ENCODE measurements around the gene TECPR1. TPM values are rescaled to one million over a fixed set of nuclear protein-coding genes. Genes with fewer than 3 reads are reported as not detected.

Gene TECPR1
- total RNA-seq, 4 donors from 2014 or later: 33.8 to 74.1 (median 44.1) TPM

DNA sequence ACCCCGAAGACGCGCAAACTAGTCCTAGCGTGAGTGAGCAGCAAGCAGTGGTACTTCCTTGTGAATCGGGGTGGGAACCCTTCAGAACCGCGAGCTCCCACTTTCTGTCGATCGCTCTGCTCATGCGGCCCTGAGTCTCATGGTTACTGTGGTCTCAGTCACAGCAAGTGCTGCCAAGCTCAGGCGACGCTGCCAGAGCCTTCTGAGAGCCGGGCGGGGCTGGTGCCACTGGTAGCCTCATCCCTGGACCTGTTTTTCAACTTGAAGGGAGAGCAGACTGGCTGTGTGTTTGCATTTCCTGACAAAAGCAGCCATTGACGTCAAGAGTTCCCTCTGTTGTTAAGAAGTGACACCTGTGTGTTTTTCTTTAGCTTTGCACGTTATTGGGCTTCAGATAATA is 73.7 kb downstream of the TECPR1 start:
- no peak for TF ChIP-seq POLR2A (IDR thresholded peaks at IDR 0.05)
- TF ChIP-seq, protein P1, sequence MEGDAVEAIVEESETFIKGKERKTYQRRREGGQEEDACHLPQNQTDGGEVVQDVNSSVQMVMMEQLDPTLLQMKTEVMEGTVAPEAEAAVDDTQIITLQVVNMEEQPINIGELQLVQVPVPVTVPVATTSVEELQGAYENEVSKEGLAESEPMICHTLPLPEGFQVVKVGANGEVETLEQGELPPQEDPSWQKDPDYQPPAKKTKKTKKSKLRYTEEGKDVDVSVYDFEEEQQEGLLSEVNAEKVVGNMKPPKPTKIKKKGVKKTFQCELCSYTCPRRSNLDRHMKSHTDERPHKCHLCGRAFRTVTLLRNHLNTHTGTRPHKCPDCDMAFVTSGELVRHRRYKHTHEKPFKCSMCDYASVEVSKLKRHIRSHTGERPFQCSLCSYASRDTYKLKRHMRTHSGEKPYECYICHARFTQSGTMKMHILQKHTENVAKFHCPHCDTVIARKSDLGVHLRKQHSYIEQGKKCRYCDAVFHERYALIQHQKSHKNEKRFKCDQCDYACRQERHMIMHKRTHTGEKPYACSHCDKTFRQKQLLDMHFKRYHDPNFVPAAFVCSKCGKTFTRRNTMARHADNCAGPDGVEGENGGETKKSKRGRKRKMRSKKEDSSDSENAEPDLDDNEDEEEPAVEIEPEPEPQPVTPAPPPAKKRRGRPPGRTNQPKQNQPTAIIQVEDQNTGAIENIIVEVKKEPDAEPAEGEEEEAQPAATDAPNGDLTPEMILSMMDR (IDR thresholded peaks at IDR 0.05): no peak
- no peak for DNase-seq
- Histone ChIP-seq H3K4me3 (no peak overlapping the region), H3K4me1 (no peaks in the 10 kb centered on the region), H3K9me3 (no peaks in the 10 kb centered on the region), H3K27me3 (no peaks in the 10 kb centered on the region), H3K27ac (no peak overlapping the region), H3K36me3 (peaks cover 0 to 42% (median 0%) of the 10 kb centered on the region in 3 donors)

DNA sequence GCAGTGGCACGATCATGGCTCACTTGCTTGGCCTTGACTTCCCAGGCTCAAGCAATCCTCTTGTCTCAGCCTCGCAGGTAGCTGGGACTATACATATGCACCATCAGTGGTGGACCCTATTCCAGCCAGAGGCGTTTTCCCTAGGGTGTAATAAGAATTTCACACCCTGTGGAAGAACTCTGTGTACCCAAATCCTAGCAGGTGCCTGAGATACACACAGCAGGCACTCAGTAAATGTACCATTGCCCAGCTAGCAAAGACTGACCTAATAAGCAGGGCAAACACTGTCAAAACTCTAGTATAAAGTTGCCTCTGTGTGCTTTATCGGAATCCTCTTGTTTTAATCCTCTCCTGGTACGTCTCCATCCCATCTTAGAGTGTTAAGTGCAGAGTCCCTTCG is 74.5 kb downstream of the TECPR1 start:
- no peak for DNase-seq
- Histone ChIP-seq H3K4me1 (no peaks in the 10 kb centered on the region), H3K27ac (no peak overlapping the region), H3K9me3 (no peaks in the 10 kb centered on the region), H3K36me3 (peaks cover 0 to 47% (median 0%) of the 10 kb centered on the region in 3 donors), H3K27me3 (no peaks in the 10 kb centered on the region), H3K4me3 (no peak overlapping the region)
- TF ChIP-seq POLR2A (IDR thresholded peaks at IDR 0.05): no peak
- TF ChIP-seq, protein P1 (IDR thresholded peaks at IDR 0.05): no peak

DNA sequence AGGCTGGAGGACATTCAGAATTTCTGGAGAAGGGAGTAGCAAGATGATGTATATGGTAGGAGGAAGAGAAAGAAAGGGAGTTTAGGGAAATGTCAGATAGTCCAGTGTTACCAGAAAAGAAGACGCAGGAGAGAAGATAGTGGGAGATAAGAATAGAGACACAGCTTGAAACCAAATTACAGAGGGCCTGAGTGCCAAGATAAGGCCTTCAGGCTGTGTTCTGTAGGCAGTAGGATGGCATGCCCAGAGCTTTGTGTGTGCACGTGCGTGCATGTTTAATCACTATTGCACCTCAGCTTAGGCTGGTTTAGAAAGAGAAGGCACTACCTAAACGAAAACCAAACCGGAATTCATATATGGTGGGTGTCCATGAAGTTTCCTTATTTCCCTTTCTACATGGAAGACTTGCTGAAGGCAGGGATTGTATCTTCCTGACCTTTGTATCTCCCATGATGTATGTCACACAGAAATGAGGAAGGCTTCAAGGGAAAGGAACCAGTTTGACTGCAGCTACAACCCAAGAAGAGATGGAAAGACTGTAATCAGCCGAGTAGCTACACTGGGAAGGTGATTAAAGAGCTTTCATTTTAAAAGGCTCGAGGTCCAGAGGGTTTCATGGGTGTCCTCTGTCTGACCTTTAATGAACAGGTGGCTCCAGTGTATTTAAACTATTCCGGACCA is 76.6 kb downstream of the TECPR1 start:
- DNase-seq: no peak
- H3K36me3 ChIP-seq: peaks cover 0 to 58% (median 0%) of the 10 kb centered on the region in 3 donors
- TF ChIP-seq, protein P1 (IDR thresholded peaks at IDR 0.05): no peak
- no peak for TF ChIP-seq POLR2A (IDR thresholded peaks at IDR 0.05)
- no peaks in the 10 kb centered on the region for H3K27me3 ChIP-seq
- H3K4me1 ChIP-seq: no peaks in the 10 kb centered on the region
- H3K9me3 ChIP-seq: no peaks in the 10 kb centered on the region
- H3K4me3 ChIP-seq: no peak overlapping the region
- H3K27ac ChIP-seq: no peak overlapping the region

DNA sequence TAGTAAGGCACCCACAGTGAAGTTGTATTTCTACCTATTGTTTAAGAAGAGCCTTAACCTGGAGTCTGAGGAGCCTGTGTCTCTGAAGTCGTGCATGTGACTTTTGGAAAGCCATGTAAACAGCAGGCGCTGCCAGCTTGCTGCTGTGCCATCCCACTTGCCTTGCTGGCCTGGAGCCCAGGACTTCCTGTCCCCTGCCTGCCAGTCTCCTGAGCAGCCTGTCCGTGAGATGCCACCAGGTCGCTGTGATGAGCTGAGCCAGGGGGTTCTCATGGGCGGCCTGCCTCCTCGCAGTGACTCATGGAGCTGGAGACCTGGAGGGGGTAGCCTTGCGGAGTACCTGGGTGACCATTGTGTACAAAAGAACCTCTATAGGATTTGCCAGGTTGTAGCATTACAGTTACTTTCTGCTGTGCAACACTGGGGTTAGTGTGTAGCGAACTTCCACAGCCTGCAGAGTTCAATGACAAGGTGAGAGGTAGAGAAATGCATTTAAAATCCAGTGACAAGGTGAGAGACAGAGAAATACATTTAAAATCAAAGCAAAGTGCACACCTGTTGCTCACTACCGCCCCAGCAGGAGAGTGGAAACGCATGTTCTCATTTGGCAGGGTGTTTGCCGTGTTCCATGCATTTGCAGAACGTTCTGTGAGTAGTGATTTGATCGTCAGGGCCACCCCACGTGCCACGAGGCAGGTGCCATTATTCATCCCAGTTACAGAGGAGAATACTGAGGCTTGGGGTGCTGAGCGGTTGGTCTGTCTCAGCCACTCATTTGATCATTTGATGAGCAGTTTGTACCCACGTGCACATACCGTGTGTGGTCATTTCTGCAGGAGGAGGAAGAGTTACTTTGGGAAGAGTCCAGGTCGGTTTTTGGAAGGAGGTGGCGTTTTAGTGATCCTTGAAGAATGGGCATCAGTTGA is 77.4 kb downstream of the TECPR1 start:
- H3K4me1 ChIP-seq: no peaks in the 10 kb centered on the region
- H3K4me3 ChIP-seq: no peak overlapping the region
- H3K27ac ChIP-seq: no peak overlapping the region
- peaks cover 0 to 58% (median 0%) of the 10 kb centered on the region in 3 donors for H3K36me3 ChIP-seq
- no peak for DNase-seq
- H3K27me3 ChIP-seq: no peaks in the 10 kb centered on the region
- no peaks in the 10 kb centered on the region for H3K9me3 ChIP-seq
- TF ChIP-seq, protein P1 (IDR thresholded peaks at IDR 0.05): no peak
- TF ChIP-seq POLR2A (IDR thresholded peaks at IDR 0.05): no peak

DNA sequence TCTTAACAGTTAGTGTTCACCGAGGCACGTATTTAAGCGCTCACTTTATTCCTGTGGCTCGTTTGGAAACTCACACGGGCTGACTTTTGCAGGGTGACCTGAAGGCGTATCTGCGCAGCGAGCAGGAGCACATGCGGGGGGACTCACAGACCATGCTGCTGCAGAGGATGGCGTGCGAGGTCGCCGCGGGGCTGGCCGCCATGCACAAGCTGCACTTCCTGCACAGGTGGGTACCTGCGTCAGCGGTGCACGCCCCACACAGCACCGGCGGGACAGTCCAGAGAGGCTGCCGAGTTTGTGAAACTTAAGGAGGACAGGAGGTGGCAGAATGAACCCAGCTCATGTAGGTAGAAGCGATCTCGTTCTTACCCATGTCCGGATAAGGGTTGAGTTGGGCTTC is 80.6 kb downstream of the TECPR1 start:
- Histone ChIP-seq H3K27ac (no peak overlapping the region), H3K4me1 (no peaks in the 10 kb centered on the region), H3K4me3 (no peak overlapping the region), H3K36me3 (peaks cover 0 to 42% (median 0%) of the 10 kb centered on the region in 3 donors), H3K27me3 (no peaks in the 10 kb centered on the region), H3K9me3 (no peaks in the 10 kb centered on the region)
- no peak for TF ChIP-seq POLR2A (IDR thresholded peaks at IDR 0.05)
- TF ChIP-seq, protein P1 (IDR thresholded peaks at IDR 0.05): no peak
- no peak for DNase-seq
